T47D (cell line): ENCODE results near the gene SMLR1.

ENCODE experiments used
- DNase-seq, 2 experiments: peaks; one replicate each; pipeline versions ENCODE4 v3.0.0 to v3.0.0-alpha.2; 2011 to 2012; ENCODE audit warnings: low read depth in 1 of 2, low spot score in 1 of 2
- JUND ChIP-seq: IDR thresholded peaks from 2 replicates; pipeline ENCODE4 v1.6.1; 2012; ENCODE audit warnings: low read depth
- in situ Hi-C: cut with HindIII; loops from 2 replicates; pipeline ENCODE4 v1.10.0; 2016; ENCODE audit warnings: low sequenced_read_pairs, low pct_unique_long_range_greater_than_20kb

The SMLR1 gene

GRCh38 chr6:130870179-130870880, 43.1 kb downstream of the SMLR1 start:
- no peak for TF ChIP-seq JUND
- in situ Hi-C loops, result no loop called here
- no peak for DNase-seq

GRCh38 chr6:130872250-130873095, 45.3 kb downstream of the SMLR1 start:
- no peak for TF ChIP-seq JUND
- in situ Hi-C loops, result no loop called here
- peak in 1 of 2 experiments; percentile 55 for DNase-seq

DNA sequence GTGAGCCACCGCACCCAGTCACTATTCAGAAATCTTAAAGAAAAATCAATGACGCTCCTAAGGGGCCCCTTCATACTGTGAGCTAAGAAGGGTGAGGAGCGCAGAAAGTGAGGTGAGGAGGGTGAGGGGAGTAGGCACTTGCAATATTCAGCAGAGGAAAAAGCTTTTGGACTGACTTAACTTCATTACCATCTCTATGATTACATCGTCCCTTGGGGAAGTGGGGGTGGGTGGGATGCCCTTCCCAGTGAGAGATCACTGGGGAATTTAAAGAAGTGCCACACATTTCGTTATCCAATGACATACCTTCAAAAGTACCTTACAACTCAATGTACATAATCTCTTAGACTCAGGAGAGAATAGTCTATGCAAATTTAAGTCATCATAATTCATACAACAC, 46.5 kb downstream of the SMLR1 start:
- no peak for TF ChIP-seq JUND
- DNase-seq, result no peak
- in situ Hi-C loops, result no loop called here

- DNase-seq, result no peak
- TF ChIP-seq JUND, result no peak
- in situ Hi-C loops, result no loop called here
Observed at GRCh38 chr6:130879826-130880225, 52.6 kb downstream of the SMLR1 start.

GRCh38 chr6:130882370-130882769, 55.2 kb downstream of the SMLR1 start:
- in situ Hi-C loops, result no loop called here
- TF ChIP-seq JUND, result no peak
- no peak for DNase-seq

GRCh38 chr6:130885392-130886192, 58.4 kb downstream of the SMLR1 start:
- in situ Hi-C loops, result no loop called here
- DNase-seq, result peak; percentile 15 to 83
- TF ChIP-seq JUND, result no peak
